Endothelial cell of umbilical vein (primary cell): ENCODE measurements around the gene MYO9A. TPM values are rescaled to one million over a fixed set of nuclear protein-coding genes. Genes with fewer than 3 reads are reported as not detected.

Source experiments
- Bru-seq: library from RNA; stranded (reverse); fragments of 400-500 nt; gene quantifications from one replicate; lab custom pipeline; 2021; lab: Mats Ljungman, UMichigan
- BruChase-seq, 2 experiments: library from RNA; stranded (reverse); fragments of 400-500 nt; gene quantifications; one replicate each; lab custom pipeline; 2021; lab: Mats Ljungman, UMichigan
- BruUV-seq: library from RNA; stranded (reverse); fragments of 400-500 nt; replicated peaks from 2 replicates; lab custom pipeline; 2021; lab: Mats Ljungman, UMichigan
- CTCF ChIA-PET: fragments of 300-600, 350-600 bp; sonication (Branson Sonifier 250); formaldehyde crosslinking; loops from one replicate; lab custom pipeline; 2021; ENCODE audit warnings: antibody characterized with exemption, inconsistent platforms; lab: Charles Lee
- POLR2A ChIA-PET: fragments of 300-600, 350-600 bp; sonication (Branson Sonifier 250); formaldehyde crosslinking; loops from one replicate; lab custom pipeline; 2021; ENCODE audit warnings: antibody characterized with exemption, inconsistent platforms; lab: Charles Lee
- DNase-seq: peaks from one replicate; pipeline ENCODE4 v3.0.0-alpha.2; 2011; ENCODE audit warnings: low read depth, low spot score
- FAIRE-seq: peaks from 2 replicates; lab custom pipeline; 2011; peaks lifted over from hg19 to GRCh38; lab: Jason Lieb, UNC
- H2AFZ ChIP-seq: 2 replicates; pipeline ENCODE4 v1.6.0; 2012; ENCODE audit warnings: low read depth, low read length, control low read depth, inconsistent platforms
- H3K27ac ChIP-seq: 2 replicates; pipeline ENCODE4 v1.5.1; 2011; ENCODE audit warnings: low read depth, mild to moderate bottlenecking, control low read depth, low read length, moderate library complexity; ENCODE audit not compliant: insufficient read depth
- H3K27me3 ChIP-seq, 2 experiments: 2 replicates each; pipeline versions ENCODE4 v1.6.0 to v1.6.1; 2011; ENCODE audit warnings: low read length in 2 of 2, mixed read lengths in 1 of 2; ENCODE audit not compliant: control insufficient read depth in 2 of 2, insufficient read depth in 2 of 2
- H3K36me3 ChIP-seq, 2 experiments: 2 replicates in 1 of 2; 3 replicates in 1 of 2; pipeline ENCODE4 v1.5.1; 2011; ENCODE audit warnings: low read length in 2 of 2, mild to moderate bottlenecking in 1 of 2, moderate library complexity in 1 of 2; ENCODE audit not compliant: control insufficient read depth in 2 of 2, insufficient read depth in 2 of 2; ENCODE audit errors: extremely low read depth in 1 of 2
- H3K4me1 ChIP-seq: 3 replicates; pipeline ENCODE4 v1.5.1; 2011; ENCODE audit warnings: mild to moderate bottlenecking, low read length; ENCODE audit not compliant: control insufficient read depth, insufficient read depth; ENCODE audit errors: extremely low read depth
- H3K4me2 ChIP-seq: 2 replicates; pipeline ENCODE4 v1.6.1; 2011; ENCODE audit warnings: low read length, control low read depth, mixed read lengths; ENCODE audit not compliant: insufficient read depth
- H3K4me3 ChIP-seq, 3 experiments: fragments of 200-600 bp in 1 of 3; sonication (generic), shearing (Covaris generic) in 1 of 3; replicated peaks in 1 of 3; 2 replicates each; pipeline ENCODE4 v1.5.1; 2011 to 2016; ENCODE audit warnings: control low read depth in 3 of 3, low read length in 3 of 3, mild to moderate bottlenecking in 2 of 3, inconsistent platforms in 1 of 3, low read depth in 1 of 3, moderate library complexity in 1 of 3; ENCODE audit not compliant: insufficient read depth in 1 of 3
- H3K79me2 ChIP-seq: 2 replicates; pipeline ENCODE4 v1.6.0; 2012; ENCODE audit warnings: low read length, inconsistent platforms; ENCODE audit not compliant: control insufficient read depth, insufficient read depth
- H3K9ac ChIP-seq: replicated peaks from 2 replicates; pipeline ENCODE3; 2011; ENCODE audit warnings: low read length, control low read depth; ENCODE audit not compliant: insufficient read depth; ENCODE audit errors: extremely low read depth
- H3K9me1 ChIP-seq: replicated peaks from 3 replicates; pipeline ENCODE4 v1.6.0; 2011; ENCODE audit warnings: mild to moderate bottlenecking, low read length; ENCODE audit not compliant: control insufficient read depth, insufficient read depth; ENCODE audit errors: extremely low read depth
- H3K9me3 ChIP-seq: replicated peaks from 2 replicates; pipeline ENCODE4 v1.5.1; 2012; ENCODE audit warnings: low read length, inconsistent platforms; ENCODE audit not compliant: control insufficient read depth, insufficient read depth
- H4K20me1 ChIP-seq: replicated peaks from 2 replicates; pipeline ENCODE3; 2011; ENCODE audit warnings: mild to moderate bottlenecking, low read length; ENCODE audit not compliant: control insufficient read depth, insufficient read depth; ENCODE audit errors: extremely low read depth
- EZH2 ChIP-seq: IDR thresholded peaks from 2 replicates; pipeline ENCODE4 v1.6.1; 2012; ENCODE audit warnings: borderline replicate concordance, low read depth, mild to moderate bottlenecking, moderate library complexity, low read length, inconsistent platforms; ENCODE audit not compliant: severe bottlenecking
- FOS ChIP-seq: IDR thresholded peaks from 2 replicates; pipeline ENCODE4 v1.6.1; 2011; ENCODE audit warnings: mild to moderate bottlenecking, low read length, moderate library complexity, borderline replicate concordance; ENCODE audit not compliant: insufficient read depth
- GATA2 ChIP-seq: IDR thresholded peaks from 2 replicates; pipeline ENCODE4 v1.7.0; 2011; ENCODE audit warnings: low read depth, mild to moderate bottlenecking, moderate library complexity, mixed read lengths, low read length; ENCODE audit not compliant: insufficient read length, insufficient read depth
- JUN ChIP-seq: IDR thresholded peaks from 2 replicates; pipeline ENCODE4 v1.6.1; 2011; ENCODE audit warnings: borderline replicate concordance, low read depth; ENCODE audit not compliant: insufficient read length, insufficient read depth
- MYC ChIP-seq: IDR thresholded peaks from one replicate; pipeline ENCODE4 v1.6.1; 2011; ENCODE audit warnings: mild to moderate bottlenecking, low read depth, low read length
- POLR2A ChIP-seq: IDR thresholded peaks from 2 replicates; pipeline ENCODE4 v1.6.1; 2012; ENCODE audit warnings: low read depth, mild to moderate bottlenecking, control low read depth, low read length
- POLR2AphosphoS5 ChIP-seq: IDR thresholded peaks from 2 replicates; pipeline ENCODE4 v1.6.1; 2012; ENCODE audit warnings: low read depth, mild to moderate bottlenecking, control low read depth, low read length, moderate library complexity; ENCODE audit not compliant: insufficient read depth
- dilution Hi-C: fragments of 300-500 bp; cut with MboI; formaldehyde crosslinking; loops from one replicate; pipeline ENCODE4 v1.15.0; 2019; ENCODE audit warnings: low sequenced_read_pairs; ENCODE audit not compliant: extremely low pct_ligation_motif_present
- intact Hi-C: fragments of 100-400 bp; cut with micrococcal nuclease; formaldehyde crosslinking; loops from one replicate; pipeline ENCODE4 v1.10.0; 2022
- long read RNA-seq: library from polyadenylated mRNA; stranded (forward); transcript quantifications from one replicate; pipeline ENCODE4 v2.0.0, GENCODE V29; 2021
- polyA minus RNA-seq, 3 experiments: library from RNA; depleted of rRNA, polyadenylated mRNA; stranded (reverse); fragments of >200 nt; gene quantifications; 1 replicate in 1 of 3; 2 replicates in 2 of 3; pipeline ENCODE4 v1.2.3, GENCODE V29; 2011
- polyA plus RNA-seq, 4 experiments: library from polyadenylated mRNA; depleted of rRNA in 3 of 4; stranded (reverse) in 3 of 4; unstranded in 1 of 4; fragments of >200 nt; gene quantifications; 2 replicates each; pipeline versions ENCODE4 v1.2.1 to v1.2.3, GENCODE V29; 2011 to 2012; ENCODE audit warnings: missing spikeins in 1 of 4
- total RNA-seq: library from RNA; stranded (reverse); gene quantifications from 2 replicates; pipeline ENCODE4 v1.2.3, GENCODE V29; 2021
- TF ChIP-seq, protein P1 (sequence below): IDR thresholded peaks from 2 replicates; pipeline ENCODE4 v1.6.1; 2011; ENCODE audit not compliant: insufficient read depth, insufficient read length
- TF ChIP-seq, protein P2 (sequence below), 2 donors: IDR thresholded peaks; 1 replicate in 1 of 2; 2 replicates in 1 of 2; pipeline ENCODE4 v1.5.1; 2011; ENCODE audit warnings: low read length in 2 of 2, mild to moderate bottlenecking in 2 of 2, moderate library complexity in 2 of 2, control low read depth in 1 of 2, inconsistent platforms in 1 of 2, low read depth in 1 of 2; ENCODE audit not compliant: insufficient read depth in 1 of 2; ENCODE audit errors: extremely low read depth in 1 of 2

The MYO9A gene
- total RNA-seq: 30.3 and 30.6 TPM in 2 replicates
- polyA plus RNA-seq: 5.7 and 6.4 TPM in 2 replicates
- 5.1 and 5.7 TPM in 2 replicates for polyA plus RNA-seq (2011; cell fraction: cytosol; rRNA removed)
- 22.4 and 26.0 TPM in 2 replicates for polyA plus RNA-seq (2011; cell fraction: nucleus; rRNA removed)
- polyA plus RNA-seq (2012): 10.4 and 13.6 TPM in 2 replicates
- polyA minus RNA-seq: 82.0 and 89.9 TPM in 2 replicates
- polyA minus RNA-seq (2011; cell fraction: cytosol; rRNA and poly(A)+ RNA removed): 17.6 TPM
- 88.6 and 123 TPM in 2 replicates for polyA minus RNA-seq (2011; cell fraction: nucleus; rRNA and poly(A)+ RNA removed)
- Bru-seq, nascent RNA: percentile 75 among the genes with signal in this experiment
- BruChase-seq, experiment 1, labeled RNA remaining after a 6-hour chase: percentile 64 among the genes with signal in this experiment
- BruChase-seq, experiment 2, labeled RNA remaining after a 2-hour chase: percentile 68 among the genes with signal in this experiment
- long read RNA-seq, full-length matches to known transcripts: 2 of 16 reads
- long read RNA-seq, partial matches to known transcripts: 2 of 16 reads
- long read RNA-seq, other reads (novel, unspliced or antisense): 12 of 16 reads

- intact Hi-C loops (loop anchor here (1.0 kb wide), 1 partner anchor 37 kb away; no protein-coding TSS in a partner anchor), dilution Hi-C loops (no loop called here)
- H2AFZ ChIP-seq: peak within 1 kb of the TSS; percentile 95
- peaks cover 18% of the 10 kb centered on the region for H3K4me1 ChIP-seq
- H3K4me2 ChIP-seq: peak within 1 kb of the TSS; percentile 94
- TF ChIP-seq JUN (no peak), POLR2A (peak; percentile 71), FOS (no peak), GATA2 (no peak), EZH2 (no peak), POLR2AphosphoS5 (peak; percentile 60), MYC (no peak)
- TF ChIP-seq, protein P1, sequence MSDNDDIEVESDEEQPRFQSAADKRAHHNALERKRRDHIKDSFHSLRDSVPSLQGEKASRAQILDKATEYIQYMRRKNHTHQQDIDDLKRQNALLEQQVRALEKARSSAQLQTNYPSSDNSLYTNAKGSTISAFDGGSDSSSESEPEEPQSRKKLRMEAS: peak; percentile 88
- TF ChIP-seq, protein P2, sequence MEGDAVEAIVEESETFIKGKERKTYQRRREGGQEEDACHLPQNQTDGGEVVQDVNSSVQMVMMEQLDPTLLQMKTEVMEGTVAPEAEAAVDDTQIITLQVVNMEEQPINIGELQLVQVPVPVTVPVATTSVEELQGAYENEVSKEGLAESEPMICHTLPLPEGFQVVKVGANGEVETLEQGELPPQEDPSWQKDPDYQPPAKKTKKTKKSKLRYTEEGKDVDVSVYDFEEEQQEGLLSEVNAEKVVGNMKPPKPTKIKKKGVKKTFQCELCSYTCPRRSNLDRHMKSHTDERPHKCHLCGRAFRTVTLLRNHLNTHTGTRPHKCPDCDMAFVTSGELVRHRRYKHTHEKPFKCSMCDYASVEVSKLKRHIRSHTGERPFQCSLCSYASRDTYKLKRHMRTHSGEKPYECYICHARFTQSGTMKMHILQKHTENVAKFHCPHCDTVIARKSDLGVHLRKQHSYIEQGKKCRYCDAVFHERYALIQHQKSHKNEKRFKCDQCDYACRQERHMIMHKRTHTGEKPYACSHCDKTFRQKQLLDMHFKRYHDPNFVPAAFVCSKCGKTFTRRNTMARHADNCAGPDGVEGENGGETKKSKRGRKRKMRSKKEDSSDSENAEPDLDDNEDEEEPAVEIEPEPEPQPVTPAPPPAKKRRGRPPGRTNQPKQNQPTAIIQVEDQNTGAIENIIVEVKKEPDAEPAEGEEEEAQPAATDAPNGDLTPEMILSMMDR (IDR thresholded peaks at IDR 0.05; ENCODE audit: extremely low read depth in 1 of 2, insufficient read depth in 1 of 2, low read depth in 1 of 2, low read length in 2 of 2): peak in 1 of 2 donors; percentile 13
- no peaks in the 10 kb centered on the region for H4K20me1 ChIP-seq
- H3K79me2 ChIP-seq: peaks cover 18% of the 10 kb centered on the region
- DNase-seq (peak; percentile 99), FAIRE-seq (peak; percentile 97)
- ChIA-PET CTCF (interaction anchor here (0.5 to 2.0 kb wide), 8 partner anchors 37 to 365 kb away, joined by 3 to 5 read pairs (median 5); no protein-coding TSS in a partner anchor), POLR2A (interaction anchor here (0.6 to 1.0 kb wide), 2 partner anchors 12 to 438 kb away, joined by 3 to 5 read pairs; no protein-coding TSS in a partner anchor)
- no peaks in the 10 kb centered on the region for H3K9me1 ChIP-seq
- H3K9ac ChIP-seq: peak within 1 kb of the TSS; percentile 95
- no peaks in the 10 kb centered on the region for H3K36me3 ChIP-seq
- H3K27me3 ChIP-seq: no peaks in the 10 kb centered on the region
- H3K27ac ChIP-seq: peak within 1 kb of the TSS; percentile 90
- no peaks in the 10 kb centered on the region for H3K9me3 ChIP-seq
- BruUV-seq: TSS peak; percentile 85
- H3K4me3 ChIP-seq: peak within 1 kb of the TSS; percentile 62 to 93 (median 84)
Measured at GRCh38 chr15:72118017-72118978, at the start of gene MYO9A, which contains the start of gene SENP8. Gene MYO9A (minus strand): TSS chr15:72118150. CDS start chr15:72046563, 71,587 bp downstream. Gene SENP8 (plus strand): TSS chr15:72118403. CDS start chr15:72139624, 21,221 bp downstream.
